Mesothelial cell of epicardium (in vitro differentiated cells): Measurements from ENCODE around the gene NUTF2. TPM values are rescaled to one million over a fixed set of nuclear protein-coding genes. Genes with fewer than 3 reads are reported as not detected.
A peak's percentile ranks its signal among the peaks of the same experiment; 100 is the strongest.

Experiments
- DNase-seq, 2 experiments: peaks; one replicate each; pipeline ENCODE4 v3.0.0; 2021; ENCODE audit warnings: low spot score in 2 of 2; ENCODE audit not compliant: unreplicated experiment in 2 of 2
- H3K27ac Mint-ChIP-seq: 2 replicates; pipeline ENCODE4 v1.8.0; 2021; ENCODE audit warnings: mixed read lengths
- H3K27me3 Mint-ChIP-seq: 2 replicates; pipeline ENCODE4 v1.8.0; 2021; ENCODE audit warnings: low read depth, mixed read lengths
- H3K36me3 Mint-ChIP-seq: 2 replicates; pipeline ENCODE4 v1.8.0; 2021; ENCODE audit warnings: mixed read lengths
- H3K4me1 Mint-ChIP-seq: 2 replicates; pipeline ENCODE4 v1.8.0; 2021; ENCODE audit warnings: mixed read lengths
- H3K4me3 Mint-ChIP-seq: 2 replicates; pipeline ENCODE4 v1.8.0; 2021; ENCODE audit warnings: mild to moderate bottlenecking, moderate library complexity, mixed read lengths
- H3K9me3 Mint-ChIP-seq: 2 replicates; pipeline ENCODE4 v1.8.0; 2021; ENCODE audit warnings: mixed read lengths
- total RNA-seq: library from RNA; stranded (reverse); gene quantifications from 3 replicates; pipeline ENCODE4 v1.2.1, GENCODE V29; 2021
- TF ChIP-seq, protein P1 (sequence below): fragments of 200-600 bp; sonication (generic); IDR thresholded peaks from one replicate; pipeline ENCODE4 v1.5.0; 2021; ENCODE audit warnings: antibody characterized with exemption; ENCODE audit not compliant: unreplicated experiment

Gene NUTF2
- total RNA-seq, 1 donor from 2014 or later: 130 TPM

DNA sequence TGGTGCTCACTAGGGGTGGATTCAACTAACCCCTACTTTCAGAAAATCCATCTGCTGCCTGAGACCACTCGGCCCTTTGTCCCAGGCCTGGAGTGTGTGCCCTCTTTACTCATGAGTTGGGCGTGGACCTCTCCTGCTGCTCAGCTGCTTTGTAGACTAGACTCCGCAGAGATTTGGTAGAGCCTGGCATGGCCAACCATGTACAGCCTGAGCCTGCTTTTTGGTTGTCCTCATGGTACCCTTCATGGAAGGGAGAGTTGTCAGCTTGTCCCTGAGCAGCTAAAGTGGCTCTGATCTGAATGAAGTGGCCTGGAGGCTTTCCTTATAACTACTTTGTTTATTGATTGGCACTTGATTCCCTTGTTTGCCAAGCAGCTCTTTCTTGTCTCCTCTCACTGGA, 27.6 kb downstream of the NUTF2 start:
- H3K27me3 Mint-ChIP-seq: no peaks in the 10 kb centered on the region
- TF ChIP-seq, protein P1, sequence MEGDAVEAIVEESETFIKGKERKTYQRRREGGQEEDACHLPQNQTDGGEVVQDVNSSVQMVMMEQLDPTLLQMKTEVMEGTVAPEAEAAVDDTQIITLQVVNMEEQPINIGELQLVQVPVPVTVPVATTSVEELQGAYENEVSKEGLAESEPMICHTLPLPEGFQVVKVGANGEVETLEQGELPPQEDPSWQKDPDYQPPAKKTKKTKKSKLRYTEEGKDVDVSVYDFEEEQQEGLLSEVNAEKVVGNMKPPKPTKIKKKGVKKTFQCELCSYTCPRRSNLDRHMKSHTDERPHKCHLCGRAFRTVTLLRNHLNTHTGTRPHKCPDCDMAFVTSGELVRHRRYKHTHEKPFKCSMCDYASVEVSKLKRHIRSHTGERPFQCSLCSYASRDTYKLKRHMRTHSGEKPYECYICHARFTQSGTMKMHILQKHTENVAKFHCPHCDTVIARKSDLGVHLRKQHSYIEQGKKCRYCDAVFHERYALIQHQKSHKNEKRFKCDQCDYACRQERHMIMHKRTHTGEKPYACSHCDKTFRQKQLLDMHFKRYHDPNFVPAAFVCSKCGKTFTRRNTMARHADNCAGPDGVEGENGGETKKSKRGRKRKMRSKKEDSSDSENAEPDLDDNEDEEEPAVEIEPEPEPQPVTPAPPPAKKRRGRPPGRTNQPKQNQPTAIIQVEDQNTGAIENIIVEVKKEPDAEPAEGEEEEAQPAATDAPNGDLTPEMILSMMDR: no peak
- H3K27ac Mint-ChIP-seq: peak overlapping the region; percentile 94

DNA sequence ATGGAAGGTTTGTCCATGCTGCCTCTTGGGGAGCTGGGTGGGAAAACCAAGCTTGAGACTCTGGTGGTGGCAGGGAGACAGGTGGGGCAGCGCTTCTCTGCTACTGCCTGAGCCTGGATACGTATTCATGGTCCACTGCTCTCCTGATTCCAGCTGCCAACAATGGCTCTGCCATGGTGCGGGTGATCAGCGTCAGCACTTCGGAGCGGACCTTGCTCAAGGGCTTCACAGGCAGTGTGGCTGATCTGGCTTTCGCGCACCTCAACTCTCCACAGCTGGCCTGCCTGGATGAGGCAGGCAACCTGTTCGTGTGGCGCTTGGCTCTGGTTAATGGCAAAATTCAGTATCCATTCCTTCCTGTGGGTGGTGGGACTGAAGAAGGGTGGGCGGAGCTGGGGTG, 30.3 kb downstream of the NUTF2 start:
- H3K27me3 Mint-ChIP-seq: no peaks in the 10 kb centered on the region
- no peaks in the 10 kb centered on the region for H3K9me3 Mint-ChIP-seq
- H3K36me3 Mint-ChIP-seq: peaks cover 19% of the 10 kb centered on the region
- TF ChIP-seq, protein P1: no peak
- no peak overlapping the region for H3K27ac Mint-ChIP-seq
- no peak for DNase-seq
- peaks cover 15% of the 10 kb centered on the region for H3K4me1 Mint-ChIP-seq
- no peak overlapping the region for H3K4me3 Mint-ChIP-seq

More for the DNA sequence above, 27.6 kb downstream of the NUTF2 start:
- DNase-seq: no peak
- peak overlapping the region; percentile 94 for H3K4me3 Mint-ChIP-seq
- H3K9me3 Mint-ChIP-seq: no peaks in the 10 kb centered on the region
- H3K36me3 Mint-ChIP-seq: peaks cover 14% of the 10 kb centered on the region
- peaks cover 15% of the 10 kb centered on the region for H3K4me1 Mint-ChIP-seq

DNA sequence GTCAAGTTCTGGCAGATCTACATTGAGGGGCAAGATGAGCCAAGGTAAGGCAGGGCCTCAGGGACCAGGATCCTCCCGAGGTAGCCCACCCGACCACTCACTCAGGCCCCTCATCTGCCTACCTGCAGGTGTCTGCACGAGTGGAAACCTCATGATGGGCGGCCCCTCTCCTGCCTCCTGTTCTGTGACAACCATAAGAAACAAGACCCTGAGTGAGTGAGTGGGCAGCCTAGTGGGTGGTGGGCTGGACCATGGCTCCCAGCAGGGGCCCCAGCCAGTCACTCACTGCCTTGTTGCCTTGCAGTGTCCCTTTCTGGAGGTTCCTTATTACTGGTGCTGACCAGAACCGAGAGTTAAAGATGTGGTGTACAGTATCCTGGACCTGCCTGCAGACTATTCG, 31.5 kb downstream of the NUTF2 start:
- H3K9me3 Mint-ChIP-seq: no peaks in the 10 kb centered on the region
- H3K36me3 Mint-ChIP-seq: peaks cover 22% of the 10 kb centered on the region
- peaks cover 15% of the 10 kb centered on the region for H3K4me1 Mint-ChIP-seq
- no peak overlapping the region for H3K4me3 Mint-ChIP-seq
- H3K27me3 Mint-ChIP-seq: no peaks in the 10 kb centered on the region
- H3K27ac Mint-ChIP-seq: no peak overlapping the region
- TF ChIP-seq, protein P1: no peak
- DNase-seq: no peak

DNA sequence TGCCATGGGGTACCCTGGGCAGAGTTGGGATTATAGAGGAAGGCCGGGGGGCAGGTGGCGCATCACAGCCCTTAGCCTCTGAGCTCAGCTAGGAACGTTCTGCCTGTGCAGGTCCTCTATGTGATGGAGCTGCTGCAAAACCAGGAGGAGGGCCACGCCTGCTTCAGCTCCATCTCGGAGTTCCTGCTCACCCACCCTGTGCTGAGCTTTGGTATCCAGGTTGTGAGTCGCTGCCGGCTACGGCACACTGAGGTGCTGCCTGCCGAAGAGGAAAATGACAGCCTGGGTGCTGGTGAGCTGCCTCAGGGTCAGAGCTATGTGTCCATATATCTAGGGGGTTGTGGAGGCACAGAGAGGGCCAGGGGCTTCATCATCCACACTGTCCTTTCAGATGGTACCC, 32.1 kb downstream of the NUTF2 start:
- peaks cover 26% of the 10 kb centered on the region for H3K36me3 Mint-ChIP-seq
- TF ChIP-seq, protein P1: no peak
- no peak overlapping the region for H3K4me3 Mint-ChIP-seq
- H3K4me1 Mint-ChIP-seq: peaks cover 12% of the 10 kb centered on the region
- DNase-seq: no peak
- no peak overlapping the region for H3K27ac Mint-ChIP-seq
- no peaks in the 10 kb centered on the region for H3K27me3 Mint-ChIP-seq
- no peaks in the 10 kb centered on the region for H3K9me3 Mint-ChIP-seq

DNA sequence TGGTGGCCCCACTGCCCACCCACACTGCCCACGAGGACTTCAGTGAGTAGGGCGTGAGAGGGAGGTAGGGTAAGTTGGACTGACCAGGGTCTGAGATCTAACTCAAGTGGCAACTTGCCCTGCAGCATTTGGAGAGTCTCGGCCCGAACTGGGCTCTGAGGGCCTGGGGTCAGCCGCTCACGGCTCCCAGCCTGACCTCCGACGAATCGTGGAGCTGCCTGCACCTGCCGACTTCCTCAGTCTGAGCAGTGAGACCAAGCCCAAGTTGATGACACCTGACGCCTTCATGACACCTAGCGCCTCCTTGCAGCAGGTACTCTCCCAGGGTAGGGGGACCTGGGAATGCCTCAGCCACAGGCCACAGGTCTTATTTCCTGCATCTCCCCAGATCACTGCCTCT, 32.7 kb downstream of the NUTF2 start:
- peaks cover 27% of the 10 kb centered on the region for H3K36me3 Mint-ChIP-seq
- H3K9me3 Mint-ChIP-seq: no peaks in the 10 kb centered on the region
- no peak overlapping the region for H3K4me3 Mint-ChIP-seq
- no peak overlapping the region for H3K27ac Mint-ChIP-seq
- no peak for DNase-seq
- H3K4me1 Mint-ChIP-seq: peaks cover 7% of the 10 kb centered on the region
- H3K27me3 Mint-ChIP-seq: no peaks in the 10 kb centered on the region
- TF ChIP-seq, protein P1: no peak

DNA sequence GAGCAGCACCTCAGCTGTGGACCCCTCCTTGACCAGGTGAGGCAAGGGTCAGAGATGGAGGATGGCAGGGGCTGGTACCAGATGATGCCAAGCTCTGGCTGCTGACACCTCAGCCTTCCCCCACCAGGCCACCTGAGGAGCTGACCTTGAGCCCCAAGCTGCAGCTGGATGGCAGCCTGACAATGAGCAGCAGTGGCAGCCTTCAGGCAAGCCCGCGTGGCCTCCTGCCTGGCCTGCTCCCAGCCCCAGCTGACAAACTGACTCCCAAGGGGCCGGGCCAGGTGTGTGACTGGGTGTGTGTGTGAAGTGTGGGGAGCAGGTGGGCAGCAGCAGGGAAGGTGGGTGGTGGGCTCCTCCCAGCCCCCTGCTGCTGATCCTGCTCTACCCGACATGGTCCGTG, 33.2 kb downstream of the NUTF2 start:
- peaks cover 29% of the 10 kb centered on the region for H3K36me3 Mint-ChIP-seq
- H3K4me3 Mint-ChIP-seq: no peak overlapping the region
- TF ChIP-seq, protein P1: no peak
- no peak overlapping the region for H3K27ac Mint-ChIP-seq
- no peaks in the 10 kb centered on the region for H3K9me3 Mint-ChIP-seq
- peaks cover 9% of the 10 kb centered on the region for H3K4me1 Mint-ChIP-seq
- H3K27me3 Mint-ChIP-seq: no peaks in the 10 kb centered on the region
- no peak for DNase-seq
